Upper lobe of right lung (tissue), 1 donor: ENCODE data around the gene PRPF6. TPM values are rescaled to one million over a fixed set of nuclear protein-coding genes. Genes with fewer than 3 reads are reported as not detected.

Experiments
- ATAC-seq: fragments of 200-7000 bp; cut with Tn5 transposase; one replicate; pipeline ENCODE4 v1.9.1; 2020; ENCODE audit warnings: mild to moderate bottlenecking, moderate library complexity
- DNase-seq: peaks from one replicate; pipeline ENCODE4 v3.0.0-alpha.2; 2020
- H3K27ac ChIP-seq: fragments of 200-600 bp; one replicate; pipeline ENCODE4 v1.8.0; 2022
- H3K27me3 ChIP-seq: fragments of 200-600 bp; one replicate; pipeline ENCODE4 v1.8.0; 2022; ENCODE audit warnings: mild to moderate bottlenecking
- H3K36me3 ChIP-seq: fragments of 200-600 bp; one replicate; pipeline ENCODE4 v1.8.0; 2022
- H3K4me1 ChIP-seq: fragments of 200-600 bp; one replicate; pipeline ENCODE4 v1.8.0; 2022
- H3K4me3 ChIP-seq: fragments of 200-600 bp; one replicate; pipeline ENCODE4 v1.8.0; 2022; ENCODE audit warnings: mild to moderate bottlenecking
- H3K9me3 ChIP-seq: fragments of 200-600 bp; one replicate; pipeline ENCODE4 v1.8.0; 2022
- CTCF ChIP-seq: fragments of 200-600 bp; IDR thresholded peaks from one replicate; pipeline ENCODE4 v1.8.0; 2022; ENCODE audit warnings: antibody characterized with exemption
- intact Hi-C: fragments of 100-400 bp; cut with DNase I; formaldehyde crosslinking; loops from one replicate; pipeline ENCODE4 v1.11.0; 2022
- total RNA-seq: library from RNA; stranded (reverse); fragmentation: NEBNext Ultra II Directional; extraction: Animal tissue kit (Norgen Biotek cat#: 25700); gene quantifications from one replicate; pipeline ENCODE4 v1.2.1, GENCODE V29; 2021
- donor health status: DM: no; HTN: yes; CAD: no; lungs with severe emphysema.

Gene PRPF6
- total RNA-seq, 1 donor from 2014 or later = 58.9 TPM

GRCh38 chr20:64062276-64062595 is 81.3 kb downstream of the PRPF6 start:
- no peaks in the 10 kb centered on the region for H3K36me3 ChIP-seq
- intact Hi-C loops = no loop called here
- no peak for DNase-seq
- ATAC-seq = no peak
- peaks cover 21% of the 10 kb centered on the region for H3K4me1 ChIP-seq
- peak overlapping the region; percentile 90 for H3K27ac ChIP-seq
- no peak for TF ChIP-seq CTCF
- no peaks in the 10 kb centered on the region for H3K9me3 ChIP-seq
- peak overlapping the region; percentile 92 for H3K4me3 ChIP-seq
- H3K27me3 ChIP-seq = no peaks in the 10 kb centered on the region

DNA sequence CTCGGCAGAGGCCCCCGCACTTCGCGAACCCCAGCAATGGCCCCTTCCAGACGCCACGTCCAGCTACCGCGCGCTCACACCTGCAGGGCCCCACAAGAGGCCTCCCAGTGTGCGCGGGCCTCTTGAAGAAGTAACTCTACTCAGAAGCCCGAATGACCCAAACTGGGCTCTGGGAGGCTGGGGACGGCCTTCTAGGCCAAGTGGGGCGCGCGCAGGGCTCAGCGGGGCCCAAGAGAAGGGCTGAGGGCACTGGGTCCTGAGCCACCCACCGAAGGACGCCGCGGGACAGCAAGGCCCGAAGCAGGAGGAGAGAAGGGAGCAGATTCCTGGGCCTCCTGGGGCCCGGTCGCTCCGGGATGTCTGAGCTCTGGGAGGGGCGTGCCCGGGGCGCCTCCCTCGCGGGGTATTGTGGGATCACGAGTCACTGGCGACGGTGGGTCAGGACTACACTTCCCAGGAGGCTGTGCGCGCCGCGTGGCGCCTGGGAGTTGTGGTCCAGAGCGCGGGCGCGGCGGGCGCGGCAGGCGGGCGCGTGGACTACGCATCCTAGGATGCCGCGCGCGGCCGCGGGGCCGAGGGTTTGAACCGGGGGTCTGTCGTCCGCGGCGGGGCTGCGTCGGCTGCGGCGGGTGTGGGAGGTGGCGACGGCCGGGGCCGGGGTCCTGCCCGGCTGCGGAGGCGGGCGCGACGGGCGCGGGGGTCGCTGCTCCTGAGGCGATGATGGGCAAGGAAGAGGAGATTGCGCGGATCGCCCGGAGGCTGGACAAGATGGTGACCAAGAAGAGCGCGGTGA is 81.9 kb downstream of the PRPF6 start, which contains the start of gene TCEA2:
TSS of gene TCEA2 (plus strand) at position 603 of the 793 bp plus-strand sequence. CDS start at position 718, 115 bp downstream.
- ATAC-seq (peak; percentile 96), DNase-seq (peak; percentile 99)
- no peak for TF ChIP-seq CTCF
- no peaks in the 10 kb centered on the region for H3K9me3 ChIP-seq
- H3K27ac ChIP-seq = peak within 1 kb of the TSS; percentile 90
- intact Hi-C loops = no loop called here
- H3K4me1 ChIP-seq = peaks cover 21% of the 10 kb centered on the region
- peak within 1 kb of the TSS; percentile 92 for H3K4me3 ChIP-seq
- no peaks in the 10 kb centered on the region for H3K36me3 ChIP-seq
- H3K27me3 ChIP-seq = no peaks in the 10 kb centered on the region

GRCh38 chr20:64063389-64064144 is 82.6 kb downstream of the PRPF6 start:
- ATAC-seq (peak; percentile 7), DNase-seq (no peak)
- TF ChIP-seq CTCF = no peak
- peak overlapping the region; percentile 90 for H3K27ac ChIP-seq
- H3K27me3 ChIP-seq = no peaks in the 10 kb centered on the region
- no peaks in the 10 kb centered on the region for H3K36me3 ChIP-seq
- no peaks in the 10 kb centered on the region for H3K9me3 ChIP-seq
- peak overlapping the region; percentile 92 for H3K4me3 ChIP-seq
- H3K4me1 ChIP-seq = peaks cover 17% of the 10 kb centered on the region
- intact Hi-C loops = no loop called here

- Histone ChIP-seq H3K27ac (no peak overlapping the region), H3K36me3 (no peaks in the 10 kb centered on the region), H3K9me3 (no peaks in the 10 kb centered on the region), H3K4me1 (peaks cover 17% of the 10 kb centered on the region), H3K4me3 (peak overlapping the region; percentile 92), H3K27me3 (no peaks in the 10 kb centered on the region)
- ATAC-seq = no peak
- no peak for DNase-seq
- intact Hi-C loops = no loop called here
- no peak for TF ChIP-seq CTCF
These were observed 83.3 kb downstream of the PRPF6 start for GRCh38 chr20:64064145-64064698.

- no peaks in the 10 kb centered on the region for H3K9me3 ChIP-seq
- no peak for DNase-seq
- TF ChIP-seq CTCF = no peak
- ATAC-seq = no peak
- no peak overlapping the region for H3K4me3 ChIP-seq
- no peaks in the 10 kb centered on the region for H3K27me3 ChIP-seq
- H3K27ac ChIP-seq = no peak overlapping the region
- H3K36me3 ChIP-seq = no peaks in the 10 kb centered on the region
- peaks cover 17% of the 10 kb centered on the region for H3K4me1 ChIP-seq
- intact Hi-C loops = no loop called here
These were observed 84.4 kb downstream of the PRPF6 start for GRCh38 chr20:64065062-64065973.
